Hematopoietic multipotent progenitor cell treated with erythropoietin and hydrocortisone succinate and interleukin-3 and kit ligand, for 8 days (in vitro differentiated cells): Measurements from ENCODE around the gene KCNK16.

Experiments used
- DNase-seq: peaks from one replicate; pipeline ENCODE4 v3.0.0-alpha.2; 2015

The KCNK16 gene

GRCh38 chr6:39273406-39273821 is 49.1 kb downstream of the KCNK16 start:
- DNase-seq = no peak

GRCh38 chr6:39269961-39270360 is 52.5 kb downstream of the KCNK16 start:
- no peak for DNase-seq

- DNase-seq = no peak
These were observed 53.8 kb downstream of the KCNK16 start for GRCh38 chr6:39268721-39269120.

- DNase-seq = no peak
These were observed 54.3 kb downstream of the KCNK16 start for GRCh38 chr6:39268171-39268570.

- DNase-seq = no peak
These were observed 55.6 kb downstream of the KCNK16 start for GRCh38 chr6:39266782-39267355.

GRCh38 chr6:39266375-39266774 is 56.1 kb downstream of the KCNK16 start:
- no peak for DNase-seq
